Camera-type eye (tissue), 1 donor: ENCODE results near the gene OR6N2. TPM values are rescaled to one million over a fixed set of nuclear protein-coding genes. Genes with fewer than 3 reads are reported as not detected.

Experiments used
- total RNA-seq: library from RNA; depleted of rRNA; stranded (reverse); fragments of >200 nt; gene quantifications from one replicate; pipeline ENCODE4 v1.2.3, GENCODE V29; 2014

The OR6N2 gene, protein sequence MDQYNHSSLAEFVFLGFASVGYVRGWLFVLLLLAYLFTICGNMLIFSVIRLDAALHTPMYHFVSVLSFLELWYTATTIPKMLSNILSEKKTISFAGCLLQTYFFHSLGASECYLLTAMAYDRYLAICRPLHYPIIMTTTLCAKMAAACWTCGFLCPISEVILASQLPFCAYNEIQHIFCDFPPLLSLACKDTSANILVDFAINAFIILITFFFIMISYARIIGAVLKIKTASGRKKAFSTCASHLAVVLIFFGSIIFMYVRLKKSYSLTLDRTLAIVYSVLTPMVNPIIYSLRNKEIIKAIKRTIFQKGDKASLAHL
- total RNA-seq, result not detected

DNA sequence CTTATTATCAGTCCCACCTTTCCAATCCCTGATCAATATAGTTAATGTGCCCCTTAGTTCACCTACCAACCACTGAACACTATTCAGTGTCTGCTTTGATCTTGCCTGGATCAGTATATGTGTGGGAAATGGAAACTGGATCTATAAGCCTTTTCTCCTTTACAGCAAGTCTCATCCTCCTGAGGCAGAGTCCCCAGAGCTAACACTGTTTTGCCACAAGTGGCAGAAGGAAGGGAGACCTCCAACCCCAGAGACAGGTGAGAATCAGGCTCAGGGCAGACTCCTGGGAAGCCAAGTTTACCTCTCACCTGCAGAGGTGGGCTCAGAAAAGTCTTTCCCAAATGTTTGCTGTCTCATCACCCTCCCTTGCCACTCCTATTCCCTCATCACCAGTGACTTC is at the start of gene OR6N2:
Gene OR6N2 (minus strand): TSS at position 101 of the 400 bp plus-strand sequence. CDS start 3,569 bp downstream, outside the sequence.

GRCh38 chr1:158771950-158772866 is 8.8 kb downstream of the OR6N2 start, which contains the start of gene OR6N1:
Gene OR6N1, minus strand, starts transcription at chr1:158772195. Its CDS starts 5,513 bp downstream, at chr1:158766682.

DNA sequence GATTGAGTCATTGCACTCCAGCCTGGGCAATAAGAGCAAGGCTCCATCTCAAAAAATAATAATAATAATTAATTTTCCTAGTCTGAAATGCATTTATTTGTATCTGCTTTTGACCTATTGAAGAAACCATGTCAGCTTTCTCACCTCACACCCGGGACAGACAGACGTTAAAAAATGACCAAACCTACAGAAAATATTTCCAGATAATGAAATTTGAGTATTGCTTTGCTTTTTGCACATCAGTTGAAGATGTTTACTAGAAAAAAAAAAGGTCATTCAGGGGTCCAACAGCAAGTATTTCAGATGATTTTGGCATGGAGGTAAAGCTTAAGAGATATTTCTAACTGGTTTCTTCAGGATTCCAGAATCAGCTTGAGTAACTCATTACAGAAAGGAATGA is 26.6 kb downstream of the OR6N2 start, which contains the start of gene OR6K6:
Gene OR6K6 (plus strand): TSS at position 301 of the 400 bp plus-strand sequence. CDS start 168 bp downstream, outside the sequence.

Other genes starting within 250 kb of the OR6N2 start
- gene OR6Y1, start 226.8 kb downstream of the OR6N2 start, total RNA-seq, result not detected
- not detected for gene OR6P1, start 210.6 kb downstream of the OR6N2 start, total RNA-seq
- not detected for gene OR10X1, start 201.3 kb downstream of the OR6N2 start, total RNA-seq
- gene OR10Z1, start 175.9 kb downstream of the OR6N2 start, total RNA-seq, result not detected
- gene SPTA1, start 94.5 kb downstream of the OR6N2 start, total RNA-seq, result 12.0 TPM
- gene OR6K2, start 80.6 kb downstream of the OR6N2 start, total RNA-seq, result not detected
- gene OR6K3, start 60.5 kb downstream of the OR6N2 start, total RNA-seq, result not detected
- not detected for gene OR6K6, start 26.5 kb downstream of the OR6N2 start, total RNA-seq
- not detected for gene OR6N1, start 9.0 kb downstream of the OR6N2 start, total RNA-seq
- gene MNDA, start 50.1 kb upstream of the OR6N2 start, total RNA-seq, result 6.8 TPM
- gene PYHIN1, start 150.3 kb upstream of the OR6N2 start, total RNA-seq, result not detected
- gene IFI16, start 228.7 kb upstream of the OR6N2 start, total RNA-seq, result 41.9 TPM